GM21381 (cell line): ENCODE results near the gene FIS1.
"Not testable (repeated sequence)": the region's sequence is repeated elsewhere in the genome, so short reads cannot be mapped to it uniquely, and the experiment has no call there.

Experiments used
- ATAC-seq: cut with Tn5 transposase; IDR thresholded peaks from one replicate; pipeline ENCODE4 v1.9.1; 2021; ENCODE audit warnings: mild to moderate bottlenecking, moderate library complexity; ENCODE audit not compliant: unreplicated experiment

Gene FIS1

GRCh38 chr7:101244375-101245146 is at the start of gene FIS1:
Gene FIS1, minus strand, starts transcription at chr7:101245081. Its CDS starts 77 bp downstream, at chr7:101245004.
- ATAC-seq, result peak; percentile 90

- no peak for ATAC-seq
Measured at GRCh38 chr7:101294039-101294831, 49.4 kb upstream of the FIS1 start.

DNA sequence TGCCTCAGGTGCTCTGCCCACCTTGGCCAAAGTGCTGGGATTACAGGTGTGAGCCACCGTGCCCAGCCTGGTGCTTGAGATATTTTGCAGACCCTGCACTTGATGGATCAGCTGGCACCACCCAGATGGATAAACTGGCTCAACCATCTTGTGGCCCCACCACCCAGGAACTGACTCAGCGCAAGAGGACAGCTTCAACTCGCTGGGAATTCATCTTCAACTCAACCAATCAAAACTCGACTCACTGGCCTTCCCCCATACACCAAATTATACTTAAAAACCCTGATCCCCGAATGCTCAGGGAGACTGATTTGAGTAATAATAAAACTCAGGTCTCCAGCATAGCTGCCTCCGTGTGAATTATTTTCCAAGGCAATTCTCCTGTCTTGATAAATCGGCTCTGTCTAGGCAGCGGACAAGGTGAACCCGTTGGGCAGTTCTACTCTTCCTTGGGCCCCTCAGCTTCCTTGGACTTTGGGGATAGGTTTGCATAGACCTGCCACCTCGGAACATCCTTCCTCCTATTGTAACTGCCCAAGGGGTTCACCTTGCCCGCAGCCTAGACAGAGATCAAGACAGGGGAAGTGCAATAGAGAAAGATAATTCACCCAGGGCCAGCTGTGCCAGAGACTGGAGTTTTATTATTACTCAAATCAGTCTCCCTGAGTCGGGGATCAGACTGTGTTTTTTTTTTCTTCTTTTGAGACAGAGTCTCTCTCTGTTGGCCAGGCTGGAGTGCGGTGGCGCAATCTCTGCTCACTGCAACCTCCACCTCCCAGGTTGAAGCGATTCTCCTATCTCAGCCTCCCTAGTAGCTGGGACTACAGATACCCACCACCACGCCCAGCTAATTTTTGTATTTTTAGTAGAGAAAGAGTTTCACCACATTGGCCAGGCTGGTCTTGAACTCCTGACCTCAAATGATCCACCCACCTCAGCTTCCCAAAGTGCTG is 48.5 kb upstream of the FIS1 start:
- ATAC-seq, result not testable (repeated sequence)

GRCh38 chr7:101292566-101292965 is 47.7 kb upstream of the FIS1 start:
- ATAC-seq, result not testable (repeated sequence)

DNA sequence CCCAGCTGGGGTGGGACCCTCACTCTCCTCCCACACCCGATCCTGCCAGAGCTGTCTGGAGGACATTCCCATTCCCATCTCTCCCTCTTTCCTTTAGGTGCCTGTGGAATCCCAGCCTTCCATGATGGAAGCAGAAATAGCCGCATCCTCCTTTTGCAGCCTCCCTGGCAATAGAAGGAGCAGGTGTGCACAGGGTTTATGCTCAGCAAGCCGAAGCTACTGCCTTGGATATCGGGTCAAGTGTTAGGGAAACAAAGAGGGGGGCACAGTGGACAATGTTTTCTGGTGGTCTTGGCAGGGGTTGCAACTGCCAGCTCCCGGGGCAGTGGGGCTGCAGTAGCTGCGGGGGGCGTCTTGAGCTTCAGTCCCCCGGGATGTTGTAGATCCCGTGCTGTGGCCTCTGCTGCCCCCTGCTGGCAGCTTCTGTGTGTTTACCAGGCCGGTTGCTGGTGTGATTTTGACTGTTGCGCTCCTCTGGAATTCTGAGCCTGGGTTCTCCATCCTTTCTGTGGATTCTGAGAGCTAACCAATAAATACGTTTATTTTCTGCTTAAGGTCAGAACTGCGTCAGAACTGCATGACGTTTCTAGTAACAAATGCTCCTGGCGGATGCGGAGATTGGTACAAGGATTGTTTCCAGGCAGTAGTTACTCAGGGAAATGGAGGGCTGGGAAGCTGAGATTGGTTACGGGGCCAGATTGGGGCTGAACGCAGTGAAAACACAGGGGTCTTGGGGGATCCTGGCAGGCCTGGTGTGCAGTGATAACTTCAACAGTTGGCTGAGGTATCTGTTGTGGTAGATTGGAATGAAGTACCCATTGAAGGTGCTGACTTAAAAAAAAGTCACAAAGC is 45.5 kb upstream of the FIS1 start:
- not testable (repeated sequence) for ATAC-seq

- ATAC-seq, result not testable (repeated sequence)
Measured at GRCh38 chr7:101289687-101290086, 44.8 kb upstream of the FIS1 start.

DNA sequence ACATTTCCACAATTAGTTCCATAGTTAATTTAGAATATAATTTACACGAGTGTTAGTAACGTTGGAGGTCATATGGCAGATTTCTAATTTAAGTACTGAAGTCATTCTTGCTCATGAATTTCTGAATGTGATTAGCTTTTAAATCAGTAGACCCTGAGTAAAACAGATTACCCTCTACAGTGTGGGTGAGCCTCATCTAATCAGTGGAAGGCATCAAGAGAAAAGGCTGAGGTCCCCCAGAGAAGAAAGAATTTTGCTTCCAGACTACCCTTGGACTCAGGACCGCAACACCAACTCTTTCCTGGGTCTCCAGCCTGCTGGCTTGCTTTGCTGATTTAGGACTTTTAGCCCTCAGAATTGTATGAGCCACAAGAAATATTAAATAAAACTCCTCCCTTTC is 43.6 kb upstream of the FIS1 start:
- no peak for ATAC-seq

DNA sequence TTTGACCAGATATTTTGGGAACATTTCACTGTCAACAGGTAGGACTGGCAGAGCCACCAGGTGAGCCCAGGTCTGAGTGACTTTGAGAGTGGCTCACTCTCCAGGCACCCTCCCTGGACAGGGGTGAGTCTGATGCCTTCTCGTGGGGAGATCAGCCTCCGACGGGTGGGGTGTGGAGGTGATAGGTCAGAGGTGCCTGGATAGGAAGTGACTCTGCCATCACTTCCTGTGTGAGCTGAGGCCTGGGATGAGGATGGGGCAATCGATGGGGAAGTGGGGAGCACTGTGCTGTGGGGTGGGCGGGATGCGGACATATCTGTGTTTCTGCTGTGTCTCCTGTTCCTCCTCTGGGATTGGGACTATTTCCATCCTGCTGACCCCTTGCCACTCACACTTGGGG is 42.2 kb upstream of the FIS1 start:
- ATAC-seq, result no peak

- not testable (repeated sequence) for ATAC-seq
Measured at GRCh38 chr7:101285880-101286279, 41.0 kb upstream of the FIS1 start.

DNA sequence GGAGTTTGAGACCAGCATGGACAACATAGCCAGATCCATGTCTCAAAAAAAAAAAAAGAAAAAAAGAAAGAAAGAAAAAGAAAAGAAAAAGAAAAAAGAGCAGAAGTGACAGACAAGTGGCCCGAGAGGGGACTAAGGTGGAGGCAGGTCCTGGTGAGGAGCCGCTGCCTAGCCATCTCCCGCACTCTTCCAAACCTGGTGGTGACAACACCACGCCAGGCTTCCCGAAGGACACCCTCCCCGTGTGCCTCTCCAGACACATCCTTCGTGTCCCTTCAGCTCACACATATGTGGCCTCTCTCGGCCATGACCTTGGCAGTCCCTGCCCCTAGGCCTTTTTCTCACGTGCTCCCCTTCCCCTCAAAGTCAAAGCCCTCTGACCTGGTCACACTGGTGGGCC is 40.3 kb upstream of the FIS1 start:
- ATAC-seq, result no peak

GRCh38 chr7:101280912-101281311 is 36.0 kb upstream of the FIS1 start:
- not testable (repeated sequence) for ATAC-seq

GRCh38 chr7:101278461-101279292 is 33.8 kb upstream of the FIS1 start:
- no peak for ATAC-seq

DNA sequence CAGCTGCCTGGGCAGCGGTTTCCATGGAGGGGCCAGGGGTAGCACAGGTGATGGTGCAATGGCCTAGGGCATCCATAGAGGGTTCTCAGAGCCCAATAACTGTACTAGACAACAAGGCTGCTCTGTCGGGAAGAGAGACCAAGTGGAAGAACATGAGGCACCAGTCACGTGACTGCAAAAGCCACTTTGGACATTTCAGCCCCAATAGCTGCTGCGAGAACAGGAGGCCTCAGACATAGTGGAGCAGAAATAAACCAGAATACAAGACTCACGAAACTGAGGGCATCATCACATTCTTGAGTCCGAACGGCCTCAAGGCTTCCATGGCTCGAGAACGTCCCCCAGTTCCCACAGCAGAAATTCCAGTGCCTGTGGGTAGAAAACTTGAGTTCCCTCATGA is 32.3 kb upstream of the FIS1 start:
- ATAC-seq, result no peak

DNA sequence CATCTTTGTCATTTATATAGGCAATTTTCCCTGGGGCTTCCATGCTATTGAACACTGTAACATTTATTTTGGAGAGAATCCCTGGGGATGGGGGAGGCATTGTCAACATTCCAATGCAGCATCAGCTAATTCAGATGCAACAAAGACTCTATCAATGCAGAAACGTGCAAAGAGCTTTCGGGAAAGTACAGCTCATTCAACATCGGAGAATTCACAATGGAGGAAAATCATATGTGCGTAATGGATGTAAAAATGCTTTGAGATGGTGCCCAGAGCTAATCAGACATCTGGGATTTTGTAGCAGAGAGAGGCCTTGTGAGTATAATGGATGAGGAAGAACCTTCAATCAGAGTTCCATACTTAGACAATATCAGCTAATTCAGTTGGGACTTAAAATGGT is 28.3 kb upstream of the FIS1 start:
- no peak for ATAC-seq

GRCh38 chr7:101271021-101271420 is 26.1 kb upstream of the FIS1 start:
- no peak for ATAC-seq

DNA sequence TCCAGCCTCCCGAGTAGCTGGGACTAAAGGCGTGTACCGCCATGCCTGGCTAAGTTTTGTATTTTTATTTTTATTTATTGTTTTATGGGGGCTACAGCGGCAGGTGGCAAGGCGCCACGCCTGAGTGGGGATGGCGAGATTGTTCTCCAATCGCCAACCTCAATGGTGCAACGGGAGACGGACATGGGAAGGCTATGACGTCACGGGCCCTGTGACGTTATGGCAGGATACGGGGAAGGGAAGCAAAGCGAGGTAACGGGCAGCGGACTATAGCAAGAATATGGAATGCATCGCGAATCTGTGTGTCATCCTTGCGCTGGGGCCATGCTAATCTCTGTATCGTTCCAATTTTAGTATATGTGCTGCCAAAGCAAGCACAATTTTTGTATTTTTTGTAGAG is 24.8 kb upstream of the FIS1 start:
- ATAC-seq, result no peak

DNA sequence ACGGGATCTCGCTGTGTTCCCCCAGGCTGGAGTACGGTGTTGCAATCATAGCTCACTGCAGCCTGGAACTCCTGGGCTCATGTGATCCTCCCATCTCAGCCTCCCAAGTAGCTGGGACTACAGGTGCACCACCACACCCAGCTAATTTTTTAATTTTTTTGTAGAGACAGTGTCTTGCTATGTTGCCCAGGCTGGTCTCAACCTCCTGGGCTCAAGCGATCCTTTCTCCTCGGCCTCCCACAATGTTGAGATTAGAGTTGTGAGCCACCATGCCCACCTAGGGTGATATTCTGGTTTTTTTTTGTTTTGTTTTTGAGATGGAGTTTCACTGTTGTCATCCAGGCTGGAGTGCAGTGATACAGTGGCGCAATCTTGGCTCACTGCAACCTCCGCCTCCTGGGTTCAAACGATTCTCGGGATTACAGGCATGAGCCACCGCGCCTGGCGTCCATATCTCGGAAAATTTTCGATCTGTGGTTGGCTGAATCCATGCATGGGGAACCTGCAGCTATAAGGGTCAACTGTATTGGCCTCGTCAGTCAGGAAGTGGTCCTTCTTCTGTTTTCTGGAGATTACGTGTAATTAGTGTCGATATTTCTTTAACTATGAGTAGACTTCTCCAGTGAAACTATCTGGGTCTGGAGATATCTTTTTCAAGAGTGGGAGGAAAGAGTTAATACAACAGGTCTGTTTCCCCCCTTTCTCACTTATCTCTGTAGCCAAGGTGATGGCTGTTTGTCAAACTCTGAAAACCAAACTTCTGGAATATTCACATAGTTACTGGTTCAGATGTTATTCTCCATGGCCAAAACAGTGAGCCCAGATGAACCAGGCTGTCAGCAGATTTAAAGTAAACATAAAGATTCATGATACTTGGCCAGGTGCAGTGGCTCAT is 21.0 kb upstream of the FIS1 start:
- ATAC-seq, result no peak

DNA sequence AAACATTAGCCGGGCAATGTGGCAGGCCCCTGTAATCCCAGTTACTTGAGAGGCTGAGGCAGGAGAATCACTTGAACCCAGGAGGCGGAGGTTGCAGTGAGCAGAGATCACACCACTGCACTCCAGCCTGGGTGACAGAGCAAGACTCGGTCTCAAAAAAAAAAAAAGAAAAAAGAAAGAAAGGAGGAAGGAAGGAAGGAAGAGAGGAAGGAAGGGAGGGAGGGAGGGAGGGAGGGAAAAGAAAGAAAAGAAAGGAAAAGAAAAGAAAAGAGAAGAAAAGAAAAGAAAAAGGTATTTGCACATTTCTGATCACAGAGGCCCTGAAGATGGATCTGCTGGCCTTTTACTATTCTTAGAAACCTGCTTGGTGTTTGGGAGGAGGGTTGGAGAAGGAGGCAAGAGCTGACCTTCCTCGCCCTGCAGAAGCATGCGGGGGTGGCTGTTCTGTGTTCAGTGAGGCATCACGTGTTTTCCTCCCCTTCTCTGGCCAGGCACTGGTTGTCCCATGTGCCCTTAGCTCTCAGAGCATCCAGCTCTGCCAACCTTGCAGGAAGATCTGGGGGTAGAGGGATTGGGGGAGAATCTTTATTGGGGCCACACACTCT is 19.3 kb upstream of the FIS1 start:
- not testable (repeated sequence) for ATAC-seq
